GM12872 (cell line): ENCODE results near the gene CHRNG.

ENCODE experiments used
- CTCF ChIP-seq: IDR thresholded peaks from 3 replicates; pipeline ENCODE4 v1.5.1; 2011; ENCODE audit warnings: low read depth, mild to moderate bottlenecking, low read length, moderate library complexity; ENCODE audit not compliant: insufficient read depth

Gene CHRNG

GRCh38 chr2:232550354-232551249, 11.1 kb downstream of the CHRNG start, which contains the start of the genes EIF4E2 and TIGD1:
TSS of gene EIF4E2 (plus strand) at chr2:232550689. CDS start at chr2:232550725, 36 bp downstream.
TSS of gene TIGD1 (minus strand) at chr2:232550557. CDS start at chr2:232549882, 675 bp downstream.
- 0 out of 3 replicates have a peak, but pooled peaks have one; percentile 8 for TF ChIP-seq CTCF

- no peak for TF ChIP-seq CTCF
Observed at GRCh38 chr2:232551250-232551638, 11.8 kb downstream of the CHRNG start.

- TF ChIP-seq CTCF: no peak
Observed at GRCh38 chr2:232551776-232552175, 12.3 kb downstream of the CHRNG start.

- no peak for TF ChIP-seq CTCF
Observed at GRCh38 chr2:232556426-232556825, 16.9 kb downstream of the CHRNG start.

- no peak for TF ChIP-seq CTCF
Observed at GRCh38 chr2:232562515-232563151, 23.1 kb downstream of the CHRNG start.

- no peak for TF ChIP-seq CTCF
Observed at GRCh38 chr2:232563580-232563979, 24.1 kb downstream of the CHRNG start.

GRCh38 chr2:232567721-232568120, 28.2 kb downstream of the CHRNG start:
- no peak for TF ChIP-seq CTCF
